BE2C (cell line): Measurements from ENCODE around the gene DKC1.
"Not testable (repeated sequence)": the region's sequence is repeated elsewhere in the genome, so short reads cannot be mapped to it uniquely, and the experiment has no call there.

Source experiments
- DNase-seq: peaks from one replicate; pipeline ENCODE4 v3.0.0-alpha.2; 2020
- H3K27me3 ChIP-seq: fragments of 250-450 bp; sonication (Bioruptor Pico); 2 replicates; pipeline ENCODE4 v1.5.1; 2020; ENCODE audit warnings: mild to moderate bottlenecking
- H3K36me3 ChIP-seq: fragments of 250-450 bp; sonication (Bioruptor Pico); 2 replicates; pipeline ENCODE4 v1.5.1; 2020; ENCODE audit warnings: mild to moderate bottlenecking
- H3K4me1 ChIP-seq: fragments of 250-450 bp; sonication (Bioruptor Pico); 2 replicates; pipeline ENCODE4 v1.5.1; 2020
- H3K4me3 ChIP-seq: 2 replicates; pipeline ENCODE4 v1.5.1; 2011; ENCODE audit warnings: low read depth, low read length
- H3K9me3 ChIP-seq: fragments of 250-450 bp; sonication (Bioruptor Pico); 2 replicates; pipeline ENCODE4 v1.5.1; 2020
- CTCF ChIP-seq: IDR thresholded peaks from 2 replicates; pipeline ENCODE4 v1.5.1; 2012; ENCODE audit warnings: mild to moderate bottlenecking, low read depth, low read length

The DKC1 gene

DNA sequence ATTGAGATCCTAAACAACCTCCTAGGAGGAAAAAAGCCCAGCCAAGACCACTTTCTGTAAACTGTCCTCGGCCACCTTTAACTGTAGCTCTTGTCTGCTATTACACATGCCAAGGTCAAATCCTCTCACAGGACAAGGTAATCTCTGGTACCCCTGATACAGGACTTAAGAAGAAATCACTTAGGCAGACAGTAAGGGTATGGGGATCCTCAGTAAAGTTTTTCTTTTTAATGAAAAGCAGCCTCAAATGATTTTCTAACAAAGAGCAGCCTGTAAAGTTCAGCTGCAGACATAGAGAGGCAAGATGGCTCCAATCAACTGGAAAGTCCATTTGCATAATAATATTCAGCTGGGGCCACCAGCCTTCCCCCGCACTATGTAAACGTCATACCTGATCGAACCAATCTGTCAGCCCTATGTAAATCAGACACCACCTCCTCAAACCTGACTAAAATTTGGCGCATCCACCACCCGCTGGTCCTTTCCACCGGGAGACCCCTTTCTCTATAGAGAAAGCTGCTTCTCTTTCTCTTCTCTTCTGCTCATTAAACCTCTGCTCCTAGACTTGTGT is 57.2 kb downstream of the DKC1 start:
- Histone ChIP-seq H3K4me1 (0 out of 2 replicates have a peak, but pooled peaks cover 4% of the 10 kb centered on the region), H3K9me3 (no peaks in the 10 kb centered on the region)

GRCh38 chrX:154821523-154821922 is 58.9 kb downstream of the DKC1 start:
- Histone ChIP-seq H3K36me3 (no peaks in the 10 kb centered on the region), H3K27me3 (no peaks in the 10 kb centered on the region), H3K4me3 (no peak overlapping the region), H3K4me1 (0 out of 2 replicates have a peak, but pooled peaks cover 4% of the 10 kb centered on the region), H3K9me3 (no peaks in the 10 kb centered on the region)
- TF ChIP-seq CTCF, result no peak
- no peak for DNase-seq

More for the DNA sequence above, 57.2 kb downstream of the DKC1 start:
- no peak for DNase-seq
- no peak for TF ChIP-seq CTCF
- H3K4me3 ChIP-seq, result no peak overlapping the region
- no peaks in the 10 kb centered on the region for H3K36me3 ChIP-seq
- H3K27me3 ChIP-seq, result no peaks in the 10 kb centered on the region

DNA sequence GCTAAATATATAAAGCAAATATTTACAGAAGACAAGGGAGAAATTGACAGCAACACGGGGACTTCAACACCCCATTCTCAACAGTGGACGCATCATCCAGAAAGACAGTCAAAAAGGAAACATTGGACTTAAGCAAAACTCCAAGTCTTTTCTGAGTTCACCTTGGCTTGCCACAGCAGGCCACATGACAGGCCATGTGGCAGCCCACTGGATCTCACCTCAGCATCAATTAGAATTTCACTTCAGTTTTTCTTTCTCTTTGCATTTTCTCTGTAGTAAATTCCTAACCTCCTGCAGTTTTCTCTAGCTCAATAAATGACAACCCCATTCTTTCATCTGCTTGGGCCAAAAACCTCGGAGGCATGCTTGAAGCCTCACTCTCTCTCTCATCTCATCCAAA is 59.4 kb downstream of the DKC1 start:
- no peak for TF ChIP-seq CTCF
- no peaks in the 10 kb centered on the region for H3K9me3 ChIP-seq
- H3K36me3 ChIP-seq, result no peaks in the 10 kb centered on the region
- H3K4me3 ChIP-seq, result no peak overlapping the region
- H3K27me3 ChIP-seq, result no peaks in the 10 kb centered on the region
- no peak for DNase-seq
- 0 out of 2 replicates have a peak, but pooled peaks cover 4% of the 10 kb centered on the region for H3K4me1 ChIP-seq

- no peaks in the 10 kb centered on the region for H3K27me3 ChIP-seq
- no peaks in the 10 kb centered on the region for H3K4me1 ChIP-seq
- TF ChIP-seq CTCF, result no peak
- no peak for DNase-seq
- H3K4me3 ChIP-seq, result no peak overlapping the region
- H3K36me3 ChIP-seq, result no peaks in the 10 kb centered on the region
- H3K9me3 ChIP-seq, result no peaks in the 10 kb centered on the region
These were observed 62.0 kb downstream of the DKC1 start for GRCh38 chrX:154824638-154825037.

- not testable (repeated sequence) for DNase-seq, H3K36me3 ChIP-seq, H3K4me1 ChIP-seq, H3K27me3 ChIP-seq, H3K4me3 ChIP-seq, H3K9me3 ChIP-seq
These were observed 62.9 kb downstream of the DKC1 start for GRCh38 chrX:154825586-154825985.
